ENCODE results near the gene ZCCHC7.
"Not testable (repeated sequence)": the region's sequence is repeated elsewhere in the genome, so short reads cannot be mapped to it uniquely, and the experiment has no call there.

Gene ZCCHC7

DNA sequence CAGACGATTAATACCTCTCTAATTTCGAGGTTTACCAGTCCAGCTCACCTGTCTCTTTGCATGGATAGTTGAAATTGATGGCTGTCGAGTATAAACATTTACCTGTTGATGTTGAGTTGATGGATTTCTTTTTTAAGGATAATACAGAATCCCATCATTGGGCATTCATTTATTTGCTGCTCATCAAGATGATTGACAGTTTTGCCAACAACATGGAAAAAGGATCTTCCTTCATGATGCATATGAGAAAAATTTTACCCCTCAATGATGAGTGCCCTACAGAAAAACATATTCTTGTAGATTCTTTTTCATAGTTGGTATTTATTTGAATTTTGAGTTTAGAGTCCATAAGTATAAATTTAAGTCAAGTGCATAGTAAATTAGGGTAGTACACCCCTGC is 59.2 kb downstream of the ZCCHC7 start:
- no peak for DNase-seq

GRCh38 chr9:37180138-37180537 is 59.8 kb downstream of the ZCCHC7 start:
- DNase-seq = no peak

DNA sequence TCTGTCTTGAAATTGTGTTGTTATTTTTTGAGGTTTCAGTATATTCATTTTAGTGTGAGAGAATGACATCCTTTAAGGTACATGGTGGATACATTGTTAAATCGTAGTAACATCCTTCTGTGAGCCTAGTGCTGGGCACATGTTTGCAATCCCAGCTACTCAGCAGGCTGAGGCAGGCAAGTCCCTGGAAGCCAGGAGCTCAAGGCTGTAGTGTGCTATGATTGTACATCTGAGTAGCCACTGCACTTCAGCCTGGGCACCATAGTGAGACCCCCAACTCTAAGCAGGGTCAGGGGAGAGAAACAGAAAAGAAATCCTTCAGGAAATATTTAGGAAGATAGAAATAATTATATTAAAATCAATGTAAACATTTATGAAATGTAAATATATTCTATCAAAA is 62.3 kb downstream of the ZCCHC7 start:
- no peak for DNase-seq

DNA sequence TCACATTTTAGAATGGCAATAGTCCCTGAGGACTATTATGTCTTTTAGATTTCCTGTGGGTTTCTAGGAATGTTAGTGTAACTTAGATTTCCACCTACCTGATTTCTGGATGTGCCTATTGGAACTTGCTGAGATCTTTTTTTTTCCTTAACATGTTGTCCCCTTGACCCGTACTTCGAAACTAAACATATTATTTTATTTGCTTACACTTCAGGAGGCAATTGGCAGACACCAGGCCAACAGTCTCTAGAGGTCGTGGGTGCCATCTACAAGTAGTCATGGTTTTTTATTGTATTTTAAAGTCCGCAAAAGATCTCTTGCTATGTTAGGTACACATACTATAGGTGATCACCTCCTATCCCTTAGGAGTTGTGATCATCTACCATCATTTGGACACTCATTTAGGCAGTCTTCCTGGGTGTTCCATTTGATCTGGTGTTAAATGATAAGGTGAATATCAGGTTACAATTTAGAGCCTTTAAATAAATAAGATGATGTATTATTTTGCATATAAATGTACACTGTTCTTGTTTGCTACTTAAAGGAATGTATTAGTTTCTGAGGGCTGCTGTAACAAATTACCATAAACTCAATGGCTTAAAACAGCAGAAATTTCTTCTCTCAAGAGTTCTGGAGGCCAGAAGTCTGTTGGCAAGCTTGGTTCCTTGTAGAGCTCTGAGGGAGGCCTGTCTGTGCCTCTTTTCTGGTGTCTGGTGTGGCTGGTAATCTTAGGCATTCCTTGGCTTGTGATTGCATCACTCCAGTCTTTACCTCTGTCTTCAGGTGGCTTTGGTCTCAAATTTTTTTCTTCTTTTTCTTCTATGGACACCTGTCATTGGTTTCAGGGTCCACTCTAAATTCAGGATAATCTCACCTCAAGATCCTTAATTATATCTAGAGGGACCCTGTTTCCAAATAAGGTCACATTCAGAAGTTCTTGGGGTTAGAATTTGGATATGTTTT is 64.8 kb downstream of the ZCCHC7 start:
- no peak for DNase-seq

GRCh38 chr9:37187292-37187691 is 66.9 kb downstream of the ZCCHC7 start:
- DNase-seq = no peak

GRCh38 chr9:37187713-37188439 is 67.5 kb downstream of the ZCCHC7 start:
- no peak for DNase-seq

GRCh38 chr9:37190739-37191138 is 70.4 kb downstream of the ZCCHC7 start:
- DNase-seq = not testable (repeated sequence)

DNA sequence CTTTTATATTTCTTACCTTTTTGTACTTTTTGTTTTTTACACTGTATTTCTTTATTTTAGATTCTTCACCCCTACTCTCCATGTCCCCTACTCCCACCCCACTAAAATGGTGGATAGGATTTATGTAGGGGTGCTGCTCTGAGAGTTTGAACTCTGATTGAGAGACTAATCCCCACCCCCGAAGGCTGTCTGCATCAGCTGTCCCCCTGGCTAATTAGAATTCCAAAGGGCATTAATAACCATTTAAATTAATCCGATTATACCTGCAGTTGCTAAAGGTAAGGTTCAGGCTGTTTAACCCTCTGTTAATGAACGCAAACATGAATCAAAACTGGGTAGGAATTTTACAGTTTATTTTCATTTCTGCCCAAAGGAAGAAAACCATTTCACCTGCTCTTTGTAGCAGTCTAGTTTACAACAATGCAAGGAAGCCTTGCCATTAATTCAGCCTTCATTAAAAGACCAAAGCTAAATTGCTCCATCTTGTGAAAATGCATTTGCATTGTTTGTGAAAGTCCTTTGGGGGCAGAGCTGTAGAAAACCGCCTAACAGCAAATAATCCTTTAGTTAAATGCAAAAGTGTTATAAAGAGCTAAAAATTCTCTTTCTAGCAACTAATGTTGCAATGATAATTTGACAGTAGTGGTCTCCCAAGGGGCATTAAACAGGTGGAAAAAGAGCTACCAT is 71.2 kb downstream of the ZCCHC7 start:
- DNase-seq = no peak

GRCh38 chr9:37192803-37193202 is 72.4 kb downstream of the ZCCHC7 start:
- DNase-seq = no peak

- no peak for DNase-seq
Measured at GRCh38 chr9:37197158-37198038, 77.0 kb downstream of the ZCCHC7 start.

DNA sequence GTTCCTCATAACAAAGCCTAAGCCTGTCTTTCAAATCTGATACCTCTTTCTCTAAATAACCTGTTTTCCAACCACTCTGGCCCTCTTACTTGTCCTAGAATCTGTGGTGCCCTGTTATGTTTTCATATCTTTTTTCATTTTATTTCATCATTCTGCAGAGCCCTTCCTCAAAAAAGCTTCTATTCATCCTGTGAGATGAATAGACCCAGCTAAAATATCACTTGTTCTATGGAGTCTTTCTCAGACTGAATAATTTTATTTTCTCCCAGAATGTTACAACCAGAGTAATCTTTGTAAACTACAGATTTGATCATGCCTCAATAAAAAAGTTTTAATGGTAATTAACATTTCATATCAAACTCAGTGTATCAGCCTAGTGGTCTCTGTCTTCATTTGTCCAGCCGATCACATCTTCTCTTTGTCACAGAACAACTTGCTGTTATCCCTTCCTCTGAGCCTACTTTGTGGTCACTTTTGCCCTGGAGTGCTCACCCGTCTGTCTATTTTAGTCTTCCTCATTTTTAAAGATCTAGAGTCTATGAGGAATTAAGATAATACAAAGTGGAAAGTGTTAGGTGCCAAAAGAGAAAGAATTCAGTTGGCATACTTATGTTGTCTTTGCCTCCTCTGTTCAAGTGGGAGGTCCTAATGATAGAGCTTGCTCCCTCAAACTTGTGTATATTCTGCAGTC is 77.8 kb downstream of the ZCCHC7 start:
- no peak for DNase-seq

DNA sequence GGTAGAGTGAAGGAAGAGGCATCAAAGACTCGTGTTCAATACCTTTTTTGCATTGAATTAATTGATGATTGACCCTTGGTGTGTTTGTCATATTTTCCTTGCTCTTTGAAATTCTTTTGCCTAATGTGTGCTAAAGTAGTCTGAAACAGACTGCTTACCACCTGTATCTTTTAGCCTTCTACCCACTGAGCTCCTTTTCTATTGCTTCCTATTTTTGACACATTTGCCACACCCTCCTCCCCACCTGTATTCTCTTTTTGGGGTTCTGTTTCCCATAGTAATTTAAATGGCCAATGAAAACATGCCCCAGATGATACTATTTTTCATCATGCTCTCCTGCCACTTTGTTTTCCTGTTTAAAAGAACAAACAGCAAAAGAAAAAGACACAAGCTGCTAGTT is 78.5 kb downstream of the ZCCHC7 start:
- no peak for DNase-seq

DNA sequence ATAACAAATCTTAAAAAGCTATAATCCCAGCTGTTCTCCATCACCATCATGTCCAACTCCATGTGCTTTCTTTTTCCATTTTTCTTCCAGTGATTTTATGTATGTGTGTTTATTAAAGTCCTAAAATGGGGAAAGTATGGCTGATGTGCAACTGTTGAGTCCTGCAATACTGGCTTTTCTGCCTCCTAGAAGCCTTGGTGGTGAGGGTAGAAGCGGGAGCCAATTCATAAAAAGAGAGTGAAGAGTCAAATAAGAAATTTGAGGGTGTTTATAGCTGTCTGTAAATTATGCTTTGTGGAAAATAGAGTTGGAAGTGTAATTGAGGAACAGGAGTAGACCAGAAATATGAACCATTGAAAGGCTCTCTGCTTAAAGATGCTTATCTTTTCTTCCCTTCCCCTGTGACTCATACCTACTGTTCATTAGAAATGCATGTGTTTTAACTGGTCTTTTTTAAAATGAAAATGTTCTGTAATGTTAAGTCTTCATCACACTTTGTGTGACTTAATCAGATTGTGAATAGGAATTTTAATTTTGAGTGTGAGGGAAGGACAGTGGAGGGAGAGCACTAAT is 80.1 kb downstream of the ZCCHC7 start:
- no peak for DNase-seq

DNA sequence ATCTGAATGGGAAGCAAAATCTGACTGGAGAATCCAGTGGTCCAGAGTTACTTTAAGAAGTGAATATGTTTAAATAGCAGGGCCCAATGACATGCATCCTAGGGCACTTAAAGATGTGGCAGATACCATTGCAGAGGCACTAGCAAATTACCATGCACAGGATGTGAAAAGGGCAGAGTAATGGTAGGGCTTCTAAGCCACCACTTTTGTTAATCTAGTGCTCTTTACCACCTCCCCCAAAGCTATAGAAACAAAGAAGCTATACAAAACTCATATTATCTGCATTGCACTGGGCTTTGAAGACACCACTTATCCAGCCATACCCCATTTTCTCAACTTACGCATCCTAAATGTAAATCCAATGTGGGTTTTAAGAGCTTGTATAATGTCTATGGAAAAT is 81.2 kb downstream of the ZCCHC7 start:
- no peak for DNase-seq

GRCh38 chr9:37202091-37202490 is 81.7 kb downstream of the ZCCHC7 start:
- DNase-seq = no peak

DNA sequence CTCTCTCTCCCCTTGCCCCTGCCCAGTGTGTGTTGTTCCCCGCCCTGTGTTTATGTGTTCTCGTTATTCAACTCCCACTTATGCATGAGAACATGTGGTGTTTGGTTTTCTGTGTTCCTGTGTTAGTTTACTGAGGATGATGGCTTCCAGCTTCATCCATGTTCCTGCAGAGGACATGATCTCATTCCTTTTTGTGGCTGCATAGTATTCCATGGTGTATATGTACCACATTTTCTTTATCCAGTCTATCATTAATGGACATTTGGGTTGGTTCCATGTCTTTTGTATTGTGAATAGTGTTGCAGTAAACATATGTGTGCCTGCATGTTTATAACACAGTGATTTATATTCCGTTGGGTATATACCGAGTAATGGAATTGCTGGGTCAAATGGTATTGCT is 83.1 kb downstream of the ZCCHC7 start:
- not testable (repeated sequence) for DNase-seq

DNA sequence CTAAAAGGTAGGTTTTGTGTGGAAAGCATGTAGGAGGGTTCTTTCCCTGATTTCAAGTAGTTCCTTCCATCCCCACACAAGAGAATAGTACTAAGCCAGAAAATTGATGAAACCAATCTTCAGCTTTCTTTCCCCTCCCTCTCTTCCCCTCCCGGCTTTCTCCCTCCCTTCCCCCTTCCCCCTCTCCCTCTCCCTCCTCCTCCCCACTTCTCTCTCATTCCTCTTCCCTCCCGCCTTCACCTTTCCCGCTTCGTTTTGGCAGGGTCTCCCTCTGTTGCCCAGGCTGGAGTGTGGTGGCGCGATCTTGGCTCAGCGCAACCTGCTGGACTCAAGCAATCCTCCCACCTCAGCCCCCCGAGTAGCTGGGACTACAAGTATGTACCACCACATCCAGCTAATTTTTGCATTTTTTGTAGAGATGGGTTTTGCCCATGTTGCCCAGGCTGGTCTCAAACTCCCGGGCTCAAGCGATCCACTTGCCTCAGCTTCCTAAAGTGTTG is 85.8 kb downstream of the ZCCHC7 start:
- DNase-seq = no peak

- DNase-seq = no peak
Measured at GRCh38 chr9:37209431-37210386, 89.3 kb downstream of the ZCCHC7 start.

DNA sequence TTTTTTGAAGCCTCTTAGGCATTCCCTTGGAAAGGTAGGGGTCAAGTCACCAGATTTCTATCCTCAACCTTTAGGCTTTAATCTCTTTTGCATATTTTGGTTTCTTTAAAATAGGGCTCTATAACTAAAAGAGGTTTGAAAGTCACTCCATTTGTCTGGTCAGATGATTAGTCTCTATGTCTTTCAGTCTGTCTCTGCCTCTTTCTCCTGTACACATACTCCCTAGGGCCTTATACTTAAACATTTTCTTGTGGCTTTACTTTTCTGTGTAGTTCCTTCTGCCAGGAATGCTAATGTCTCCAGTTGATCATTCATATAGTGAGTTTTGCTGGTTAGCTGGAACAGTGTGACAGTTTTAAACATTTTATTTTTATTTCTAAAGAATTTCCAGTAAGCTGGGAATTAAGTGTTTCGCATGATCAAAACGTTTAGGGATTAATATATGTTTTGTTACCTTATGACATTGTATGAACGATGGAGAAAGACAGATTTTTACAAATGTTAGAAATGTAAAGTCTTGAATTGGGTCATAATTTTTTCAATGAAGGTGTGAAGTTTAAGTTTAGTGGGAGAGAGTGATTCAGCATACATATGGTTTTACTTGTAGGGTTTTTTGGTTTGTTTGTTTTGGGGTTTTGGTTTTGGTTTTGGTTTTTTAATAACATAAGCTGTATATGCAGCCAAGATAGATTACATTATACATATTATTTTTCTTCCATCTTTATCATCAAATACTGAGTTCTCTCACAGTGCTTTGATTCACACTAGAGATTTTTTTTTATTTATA is 90.6 kb downstream of the ZCCHC7 start:
- no peak for DNase-seq

Data from NCI-H748 treated with DMSO at 0.1 percent for 48 hours (cell line).